IMR-90 (cell line): Measurements from ENCODE around the gene PALM3. TPM values are rescaled to one million over a fixed set of nuclear protein-coding genes. Genes with fewer than 3 reads are reported as not detected.

Experiments
- ATAC-seq: fragments of 200-7000 bp; cut with Tn5 transposase; 2 replicates; pipeline ENCODE4 v1.9.1; 2020; ENCODE audit warnings: low read depth, mild to moderate bottlenecking, moderate library complexity
- BruUV-seq: library from RNA; stranded (reverse); fragments of 400-500 nt; replicated peaks from 2 replicates; lab custom pipeline; 2021; lab: Mats Ljungman, UMichigan
- CTCF ChIA-PET: fragments of 300-600 bp; formaldehyde crosslinking; extraction: SDS; loops from one replicate; lab custom pipeline; 2021; ENCODE audit warnings: antibody characterized with exemption; lab: Yijun Ruan, JAX
- POLR2A ChIA-PET: fragments of 300-600 bp; sonication (Branson Sonifier 250); formaldehyde crosslinking; loops from one replicate; lab custom pipeline; 2022; ENCODE audit warnings: antibody characterized with exemption; ENCODE audit not compliant: unreplicated experiment; lab: Charles Lee
- DNase-seq: peaks from one replicate; pipeline ENCODE4 v3.0.0; 2013
- H2AFZ ChIP-seq: replicated peaks from 2 replicates; pipeline ENCODE3; 2013; ENCODE audit warnings: low read length, mild to moderate bottlenecking; ENCODE audit not compliant: poor library complexity
- H2AK5ac ChIP-seq: 2 replicates; pipeline ENCODE4 v1.6.1; 2013; ENCODE audit warnings: low read depth, low read length, inconsistent platforms
- H2AK9ac ChIP-seq: replicated peaks from 2 replicates; pipeline ENCODE3; 2013; ENCODE audit warnings: mild to moderate bottlenecking, low read depth, low read length, moderate library complexity; ENCODE audit not compliant: poor library complexity
- H2BK120ac ChIP-seq: 2 replicates; pipeline ENCODE4 v1.6.1; 2013; ENCODE audit warnings: low read depth, low read length, inconsistent platforms
- H2BK15ac ChIP-seq: 3 replicates; pipeline ENCODE4 v1.6.1; 2013; ENCODE audit warnings: low read depth, low read length, inconsistent platforms
- H2BK20ac ChIP-seq: 2 replicates; pipeline ENCODE4 v1.6.1; 2013; ENCODE audit warnings: low read depth, mild to moderate bottlenecking, inconsistent platforms, low read length, moderate library complexity
- H2BK5ac ChIP-seq: 2 replicates; pipeline ENCODE4 v1.6.1; 2013; ENCODE audit warnings: mild to moderate bottlenecking, low read depth, low read length, inconsistent platforms; ENCODE audit not compliant: poor library complexity, severe bottlenecking
- H3K14ac ChIP-seq: replicated peaks from 2 replicates; pipeline ENCODE4 v1.6.1; 2013; ENCODE audit warnings: low read depth, low read length, inconsistent platforms
- H3K18ac ChIP-seq: 2 replicates; pipeline ENCODE4 v1.6.1; 2013; ENCODE audit warnings: low read depth, low read length, control low read depth
- H3K23ac ChIP-seq: 2 replicates; pipeline ENCODE4 v1.6.1; 2013; ENCODE audit warnings: low read depth, low read length, inconsistent platforms
- H3K27ac ChIP-seq: 2 replicates; pipeline ENCODE4 v1.5.1; 2013; ENCODE audit warnings: mild to moderate bottlenecking, control low read depth, low read length; ENCODE audit not compliant: insufficient read depth
- H3K27me3 ChIP-seq: 2 replicates; pipeline ENCODE4 v1.6.1; 2013; ENCODE audit warnings: low read length; ENCODE audit not compliant: control insufficient read depth, insufficient read depth
- H3K36me3 ChIP-seq: 2 replicates; pipeline ENCODE4 v1.6.1; 2013; ENCODE audit warnings: low read length, mixed read lengths; ENCODE audit not compliant: control insufficient read depth, insufficient read depth
- H3K4ac ChIP-seq: 2 replicates; pipeline ENCODE4 v1.6.1; 2013; ENCODE audit warnings: low read depth, low read length, inconsistent platforms
- H3K4me1 ChIP-seq: 2 replicates; pipeline ENCODE4 v1.6.1; 2013; ENCODE audit warnings: low read length, mixed read lengths; ENCODE audit not compliant: control insufficient read depth, insufficient read depth
- H3K4me2 ChIP-seq: 2 replicates; pipeline ENCODE4 v1.6.1; 2013; ENCODE audit warnings: low read depth, mild to moderate bottlenecking, control low read depth, low read length, moderate library complexity
- H3K4me3 ChIP-seq: 2 replicates; pipeline ENCODE4 v1.5.1; 2013; ENCODE audit warnings: low read depth, mild to moderate bottlenecking, control low read depth, low read length, moderate library complexity; ENCODE audit not compliant: insufficient read depth
- H3K56ac ChIP-seq: 2 replicates; pipeline ENCODE4 v1.6.1; 2013; ENCODE audit warnings: low read length, inconsistent platforms; ENCODE audit not compliant: insufficient read depth; ENCODE audit errors: extremely low read depth
- H3K79me1 ChIP-seq, 2 experiments: 2 replicates each; pipeline ENCODE4 v1.6.1; 2013; ENCODE audit warnings: low read length in 2 of 2, inconsistent platforms in 1 of 2, low read depth in 1 of 2
- H3K9ac ChIP-seq: 2 replicates; pipeline ENCODE4 v1.6.1; 2013; ENCODE audit warnings: low read depth, low read length, control low read depth
- H3K9me1 ChIP-seq: 2 replicates; pipeline ENCODE4 v1.6.1; 2013; ENCODE audit warnings: low read length, inconsistent platforms; ENCODE audit not compliant: insufficient read depth
- H3K9me3 ChIP-seq: 2 replicates; pipeline ENCODE4 v1.6.1; 2013; ENCODE audit warnings: low read length; ENCODE audit not compliant: control insufficient read depth, insufficient read depth
- H4K20me1 ChIP-seq: 2 replicates; pipeline ENCODE4 v1.6.1; 2013; ENCODE audit warnings: low read length, inconsistent platforms; ENCODE audit not compliant: insufficient read depth
- H4K5ac ChIP-seq: 2 replicates; pipeline ENCODE4 v1.6.1; 2013; ENCODE audit warnings: mild to moderate bottlenecking, low read depth, low read length, control low read depth
- H4K8ac ChIP-seq, 2 experiments: 2 replicates each; pipeline ENCODE4 v1.6.1; 2013; ENCODE audit warnings: low read depth in 2 of 2, low read length in 2 of 2, control low read depth in 1 of 2, inconsistent platforms in 1 of 2
- H4K91ac ChIP-seq: 2 replicates; pipeline ENCODE4 v1.6.1; 2013; ENCODE audit warnings: low read depth, low read length, inconsistent platforms; ENCODE audit not compliant: insufficient read depth
- SMC3 ChIP-seq: fragments of 150-350 bp; IDR thresholded peaks from 2 replicates; pipeline ENCODE4 v1.6.1; 2016; ENCODE audit warnings: low read depth, mild to moderate bottlenecking, antibody characterized with exemption, low read length, moderate library complexity
- WGBS, 2 experiments: methylation state at CpG; one replicate each; pipeline versions ENCODE4 v1.1.5 to v1.1.7; 2013; ENCODE audit warnings: missing lambda C conversion rate in 2 of 2; ENCODE audit not compliant: insufficient read length in 1 of 2; ENCODE audit errors: extremely low coverage in 2 of 2; 5-methylcytosine and 5-hydroxymethylcytosine counted together
- dilution Hi-C: fragments of 300-500 bp; cut with HindIII; formaldehyde crosslinking; loops from one replicate; pipeline ENCODE4 v1.14.3; 2018; ENCODE audit warnings: low sequenced_read_pairs; ENCODE audit not compliant: unreplicated experiment
- in situ Hi-C: fragments of 300-500 bp; cut with MboI; formaldehyde crosslinking; loops from 3 replicates; pipeline ENCODE4 v1.14.3; 2019; ENCODE audit warnings: low sequenced_read_pairs, inconsistent platforms, mixed read lengths
- intact Hi-C: fragments of 100-400 bp; cut with micrococcal nuclease; formaldehyde crosslinking; loops from 2 replicates; pipeline ENCODE4 v1.10.0; 2022
- polyA plus RNA-seq, 3 experiments: library from polyadenylated mRNA; depleted of rRNA; stranded (reverse); fragments of >200 nt; gene quantifications; 2 replicates each; pipeline ENCODE4 v1.2.3, GENCODE V29; 2012; ENCODE audit warnings: low replicate concordance in 1 of 3
- total RNA-seq: library from RNA; depleted of rRNA; stranded (reverse); fragments of >200 nt; gene quantifications from 2 replicates; pipeline ENCODE4 v1.2.3, GENCODE V29; 2012
- TF ChIP-seq, protein P1 (sequence below): conservative IDR thresholded peaks from 2 replicates; pipeline ENCODE4 v1.5.1; 2012; ENCODE audit warnings: mild to moderate bottlenecking, low read depth, low read length, improper control_type of control experiment

Gene PALM3
- total and polyA plus RNA-seq, 2 of the 4 experiments (the other 2 are of a cell fraction) = 0.18 to 0.84 TPM

DNA sequence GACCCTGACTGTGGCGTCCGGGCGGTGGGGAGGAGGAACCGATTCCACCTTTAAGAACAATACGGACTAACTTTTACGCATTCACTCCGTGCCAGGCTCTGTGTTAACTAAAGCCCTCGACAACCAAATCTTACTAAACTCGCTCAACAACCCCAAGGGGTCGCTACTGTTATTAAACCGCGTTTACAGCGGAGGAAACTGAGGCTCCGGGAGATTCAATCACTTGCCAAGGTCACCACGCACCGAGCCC is 27.5 kb upstream of the PALM3 start:
- CTCF ChIA-PET = no interaction called here
- in situ Hi-C loops (loop anchor here (25.0 kb wide), 1 partner anchor 327 kb away; the partner anchor contains the start of genes C19orf53 and MRI1), intact Hi-C loops (no loop called here), dilution Hi-C loops (no loop called here)
- peak overlapping the region; percentile 75 for H2AK9ac ChIP-seq
- ATAC-seq = no peak
- peak overlapping the region; percentile 80; the same call in 1 of the 2 replicates for H3K23ac ChIP-seq
- POLR2A ChIA-PET = no interaction called here
- H2BK20ac ChIP-seq = no peak overlapping the region
- TF ChIP-seq SMC3 = no peak
- TF ChIP-seq, protein P1, sequence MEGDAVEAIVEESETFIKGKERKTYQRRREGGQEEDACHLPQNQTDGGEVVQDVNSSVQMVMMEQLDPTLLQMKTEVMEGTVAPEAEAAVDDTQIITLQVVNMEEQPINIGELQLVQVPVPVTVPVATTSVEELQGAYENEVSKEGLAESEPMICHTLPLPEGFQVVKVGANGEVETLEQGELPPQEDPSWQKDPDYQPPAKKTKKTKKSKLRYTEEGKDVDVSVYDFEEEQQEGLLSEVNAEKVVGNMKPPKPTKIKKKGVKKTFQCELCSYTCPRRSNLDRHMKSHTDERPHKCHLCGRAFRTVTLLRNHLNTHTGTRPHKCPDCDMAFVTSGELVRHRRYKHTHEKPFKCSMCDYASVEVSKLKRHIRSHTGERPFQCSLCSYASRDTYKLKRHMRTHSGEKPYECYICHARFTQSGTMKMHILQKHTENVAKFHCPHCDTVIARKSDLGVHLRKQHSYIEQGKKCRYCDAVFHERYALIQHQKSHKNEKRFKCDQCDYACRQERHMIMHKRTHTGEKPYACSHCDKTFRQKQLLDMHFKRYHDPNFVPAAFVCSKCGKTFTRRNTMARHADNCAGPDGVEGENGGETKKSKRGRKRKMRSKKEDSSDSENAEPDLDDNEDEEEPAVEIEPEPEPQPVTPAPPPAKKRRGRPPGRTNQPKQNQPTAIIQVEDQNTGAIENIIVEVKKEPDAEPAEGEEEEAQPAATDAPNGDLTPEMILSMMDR = 0 out of 2 replicates have a peak, but pooled peaks have one; percentile 19
- no CpG with 5 or more reads among the region's 16 CpGs for WGBS, 2 experiments
- peak overlapping the region; percentile 62 for H3K4me3 ChIP-seq
- H2BK120ac ChIP-seq = no peak overlapping the region
- H4K91ac ChIP-seq = no peak overlapping the region
- peak overlapping the region; percentile 63 for H3K4me2 ChIP-seq
- H3K79me1 ChIP-seq = peaks cover 0 to 6% of the 10 kb centered on the region in 2 experiments; a peak in 2 of 4 replicates
- peak overlapping the region; percentile 19 for H2AFZ ChIP-seq
- H3K4me1 ChIP-seq = no peaks in the 10 kb centered on the region
- H3K4ac ChIP-seq = no peak overlapping the region
- peak overlapping the region; percentile 23; the same call in 1 of the 2 replicates for H3K9ac ChIP-seq
- no peak overlapping the region for H3K18ac ChIP-seq
- no peak overlapping the region for H3K27ac ChIP-seq
- H2BK5ac ChIP-seq = no peak overlapping the region
- H3K56ac ChIP-seq = peak overlapping the region; percentile 16; the same call in 1 of the 2 replicates
- no peaks in the 10 kb centered on the region for H3K27me3 ChIP-seq
- no peak overlapping the region for H2BK15ac ChIP-seq
- H3K9me3 ChIP-seq = peaks cover 8% of the 10 kb centered on the region
- H3K14ac ChIP-seq = 0 out of 2 replicates have a peak overlapping the region, but pooled peaks have one; percentile 70
- 0 out of 2 replicates have a peak overlapping the region, but pooled peaks have one; percentile 37 for H2AK5ac ChIP-seq
- H4K20me1 ChIP-seq = peaks cover 7% of the 10 kb centered on the region
- BruUV-seq = no TSS peak
- H4K8ac ChIP-seq = no peak overlapping the region
- peaks cover 12% of the 10 kb centered on the region for H3K36me3 ChIP-seq
- DNase-seq = no peak
- H4K5ac ChIP-seq = no peak overlapping the region
- H3K9me1 ChIP-seq = no peaks in the 10 kb centered on the region
